Measurements from ENCODE around the gene BTBD6.

The BTBD6 gene

GRCh38 chr14:105211758-105212089 is 36.6 kb upstream of the BTBD6 start:
- DNase-seq: no peak

- DNase-seq: no peak
Measured at GRCh38 chr14:105212541-105213300, 35.6 kb upstream of the BTBD6 start.

GRCh38 chr14:105213361-105213760 is 35.0 kb upstream of the BTBD6 start:
- DNase-seq: no peak

- DNase-seq: no peak
Measured at GRCh38 chr14:105214324-105214915, 33.9 kb upstream of the BTBD6 start.

- no peak for DNase-seq
Measured at GRCh38 chr14:105215602-105216001, 32.7 kb upstream of the BTBD6 start.

GRCh38 chr14:105216490-105217247 is 31.7 kb upstream of the BTBD6 start:
- no peak for DNase-seq

- DNase-seq: no peak
Measured at GRCh38 chr14:105217774-105218173, 30.6 kb upstream of the BTBD6 start.

- no peak for DNase-seq
Measured at GRCh38 chr14:105218611-105219010, 29.7 kb upstream of the BTBD6 start.

- DNase-seq: no peak
Measured at GRCh38 chr14:105219043-105219612, 29.2 kb upstream of the BTBD6 start.

GRCh38 chr14:105219753-105220152 is 28.6 kb upstream of the BTBD6 start:
- no peak for DNase-seq

GRCh38 chr14:105220699-105221597 is 27.4 kb upstream of the BTBD6 start:
- DNase-seq: no peak

GRCh38 chr14:105221598-105222178 is 26.6 kb upstream of the BTBD6 start:
- no peak for DNase-seq

GRCh38 chr14:105223260-105223659 is 25.1 kb upstream of the BTBD6 start:
- no peak for DNase-seq

GRCh38 chr14:105223770-105224544 is 24.4 kb upstream of the BTBD6 start:
- no peak for DNase-seq

- DNase-seq: no peak
Measured at GRCh38 chr14:105224845-105225570, 23.3 kb upstream of the BTBD6 start.

- no peak for DNase-seq
Measured at GRCh38 chr14:105226198-105226597, 22.1 kb upstream of the BTBD6 start.

- DNase-seq: no peak
Measured at GRCh38 chr14:105227346-105227745, 21.0 kb upstream of the BTBD6 start.

- no peak for DNase-seq
Measured at GRCh38 chr14:105228562-105228961, 19.8 kb upstream of the BTBD6 start.

- DNase-seq: no peak
Measured at GRCh38 chr14:105229099-105229655, 19.2 kb upstream of the BTBD6 start.

- no peak for DNase-seq
Measured at GRCh38 chr14:105240811-105241576, 7.3 kb upstream of the BTBD6 start.

Measured in GDM1 (cell line).